ENCODE data around the gene CAMSAP1. TPM values are rescaled to one million over a fixed set of nuclear protein-coding genes. Genes with fewer than 3 reads are reported as not detected.

Gene CAMSAP1
- total RNA-seq, 4 donors from 2014 or later, result 31.2 to 85.3 (median 51.6) TPM

GRCh38 chr9:135830496-135830895 is 76.8 kb downstream of the CAMSAP1 start:
- H3K27me3 ChIP-seq, result no peaks in the 10 kb centered on the region
- no peak for DNase-seq
- H3K36me3 ChIP-seq, result peaks cover 0 to 73% (median 0%) of the 10 kb centered on the region in 3 donors
- H3K27ac ChIP-seq, result no peak overlapping the region
- WGBS, 2 donors, result 93 to 100% methylated on average over 1 of the region's 1 CpG
- no peaks in the 10 kb centered on the region for H3K9me3 ChIP-seq
- H3K4me3 ChIP-seq, result no peak overlapping the region
- H3K4me1 ChIP-seq, result no peaks in the 10 kb centered on the region
- intact Hi-C loops (cut with DNase I), result no loop called here
- TF ChIP-seq POLR2A (IDR thresholded peaks at IDR 0.05), result no peak
- TF ChIP-seq CTCF (IDR thresholded peaks at IDR 0.05), result no peak

GRCh38 chr9:135828656-135829055 is 78.7 kb downstream of the CAMSAP1 start:
- Histone ChIP-seq H3K27me3 (no peaks in the 10 kb centered on the region), H3K9me3 (no peaks in the 10 kb centered on the region), H3K4me1 (no peaks in the 10 kb centered on the region), H3K27ac (no peak overlapping the region), H3K4me3 (no peak overlapping the region), H3K36me3 (peaks cover 0 to 73% (median 0%) of the 10 kb centered on the region in 3 donors)
- no peak for TF ChIP-seq CTCF (IDR thresholded peaks at IDR 0.05)
- TF ChIP-seq POLR2A (IDR thresholded peaks at IDR 0.05), result no peak
- WGBS, 2 donors, result 91 to 96% methylated on average over 5 of the region's 5 CpGs
- DNase-seq, result no peak
- intact Hi-C loops (cut with DNase I), result no loop called here

- no peak for DNase-seq
- TF ChIP-seq CTCF (IDR thresholded peaks at IDR 0.05), result no peak
- TF ChIP-seq POLR2A (IDR thresholded peaks at IDR 0.05), result no peak
- Histone ChIP-seq H3K36me3 (peaks cover 2 to 77% (median 4%) of the 10 kb centered on the region in 3 donors), H3K4me3 (no peak overlapping the region), H3K27ac (no peak overlapping the region), H3K27me3 (no peaks in the 10 kb centered on the region), H3K9me3 (no peaks in the 10 kb centered on the region), H3K4me1 (no peaks in the 10 kb centered on the region)
- WGBS, 2 donors, result 89 to 91% methylated on average over 7 to 10 of the region's 13 CpGs
- intact Hi-C loops (cut with DNase I), result no loop called here
Measured at GRCh38 chr9:135827866-135828580, 79.3 kb downstream of the CAMSAP1 start.

- no peak overlapping the region for H3K27ac ChIP-seq
- no peaks in the 10 kb centered on the region for H3K4me1 ChIP-seq
- no peak overlapping the region for H3K4me3 ChIP-seq
- H3K27me3 ChIP-seq, result no peaks in the 10 kb centered on the region
- WGBS, 2 donors, result 89 to 94% methylated on average over 12 of the region's 12 CpGs
- TF ChIP-seq POLR2A (IDR thresholded peaks at IDR 0.05) (no peak), CTCF (IDR thresholded peaks at IDR 0.05) (no peak)
- no peaks in the 10 kb centered on the region for H3K9me3 ChIP-seq
- no peak for DNase-seq
- peaks cover 9 to 84% (median 10%) of the 10 kb centered on the region in 3 donors for H3K36me3 ChIP-seq
- intact Hi-C loops (cut with DNase I), result no loop called here
Measured at GRCh38 chr9:135827301-135827700, 80.0 kb downstream of the CAMSAP1 start.

- Histone ChIP-seq H3K4me3 (no peak overlapping the region), H3K9me3 (no peaks in the 10 kb centered on the region), H3K36me3 (peaks cover 18 to 94% (median 22%) of the 10 kb centered on the region in 3 donors), H3K27ac (no peak overlapping the region), H3K27me3 (no peaks in the 10 kb centered on the region), H3K4me1 (no peaks in the 10 kb centered on the region)
- TF ChIP-seq CTCF (IDR thresholded peaks at IDR 0.05) (no peak), POLR2A (IDR thresholded peaks at IDR 0.05) (no peak)
- no peak for DNase-seq
- WGBS, 2 donors, result 93 to 95% methylated on average over 8 to 14 of the region's 14 CpGs
- intact Hi-C loops (cut with DNase I), result no loop called here
Measured at GRCh38 chr9:135826188-135826545, 81.2 kb downstream of the CAMSAP1 start.

All from esophagus squamous epithelium (tissue), 5 donors.